ENCODE measurements around the gene LTK. TPM values are rescaled to one million over a fixed set of nuclear protein-coding genes. Genes with fewer than 3 reads are reported as not detected.

LTK gene
- total and polyA plus RNA-seq, 2 of the 8 experiments (the other 6 are each of a cell fraction or from before 2014, with no cell fraction given), result 0.05 to 0.19 TPM

DNA sequence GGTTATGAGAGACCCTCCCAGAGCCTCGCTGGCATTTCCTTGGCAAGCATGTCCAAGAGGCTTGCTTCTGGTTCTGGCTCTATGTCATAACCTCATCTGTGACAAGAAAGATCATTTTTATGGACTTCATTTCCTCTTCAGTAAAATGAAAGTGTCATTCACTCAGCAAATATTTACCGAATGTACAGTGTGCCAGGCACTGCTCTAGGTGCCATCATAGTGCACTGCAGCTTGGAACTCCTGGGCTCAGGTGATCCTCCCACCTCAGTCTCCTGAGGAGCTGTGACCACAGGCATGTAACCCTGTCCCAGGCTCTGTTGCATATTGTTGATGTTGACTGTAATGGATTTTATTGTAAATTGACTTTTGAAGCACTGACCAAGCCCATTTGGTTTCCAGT is 38.7 kb downstream of the LTK start (continued):
- TF ChIP-seq, protein P1, sequence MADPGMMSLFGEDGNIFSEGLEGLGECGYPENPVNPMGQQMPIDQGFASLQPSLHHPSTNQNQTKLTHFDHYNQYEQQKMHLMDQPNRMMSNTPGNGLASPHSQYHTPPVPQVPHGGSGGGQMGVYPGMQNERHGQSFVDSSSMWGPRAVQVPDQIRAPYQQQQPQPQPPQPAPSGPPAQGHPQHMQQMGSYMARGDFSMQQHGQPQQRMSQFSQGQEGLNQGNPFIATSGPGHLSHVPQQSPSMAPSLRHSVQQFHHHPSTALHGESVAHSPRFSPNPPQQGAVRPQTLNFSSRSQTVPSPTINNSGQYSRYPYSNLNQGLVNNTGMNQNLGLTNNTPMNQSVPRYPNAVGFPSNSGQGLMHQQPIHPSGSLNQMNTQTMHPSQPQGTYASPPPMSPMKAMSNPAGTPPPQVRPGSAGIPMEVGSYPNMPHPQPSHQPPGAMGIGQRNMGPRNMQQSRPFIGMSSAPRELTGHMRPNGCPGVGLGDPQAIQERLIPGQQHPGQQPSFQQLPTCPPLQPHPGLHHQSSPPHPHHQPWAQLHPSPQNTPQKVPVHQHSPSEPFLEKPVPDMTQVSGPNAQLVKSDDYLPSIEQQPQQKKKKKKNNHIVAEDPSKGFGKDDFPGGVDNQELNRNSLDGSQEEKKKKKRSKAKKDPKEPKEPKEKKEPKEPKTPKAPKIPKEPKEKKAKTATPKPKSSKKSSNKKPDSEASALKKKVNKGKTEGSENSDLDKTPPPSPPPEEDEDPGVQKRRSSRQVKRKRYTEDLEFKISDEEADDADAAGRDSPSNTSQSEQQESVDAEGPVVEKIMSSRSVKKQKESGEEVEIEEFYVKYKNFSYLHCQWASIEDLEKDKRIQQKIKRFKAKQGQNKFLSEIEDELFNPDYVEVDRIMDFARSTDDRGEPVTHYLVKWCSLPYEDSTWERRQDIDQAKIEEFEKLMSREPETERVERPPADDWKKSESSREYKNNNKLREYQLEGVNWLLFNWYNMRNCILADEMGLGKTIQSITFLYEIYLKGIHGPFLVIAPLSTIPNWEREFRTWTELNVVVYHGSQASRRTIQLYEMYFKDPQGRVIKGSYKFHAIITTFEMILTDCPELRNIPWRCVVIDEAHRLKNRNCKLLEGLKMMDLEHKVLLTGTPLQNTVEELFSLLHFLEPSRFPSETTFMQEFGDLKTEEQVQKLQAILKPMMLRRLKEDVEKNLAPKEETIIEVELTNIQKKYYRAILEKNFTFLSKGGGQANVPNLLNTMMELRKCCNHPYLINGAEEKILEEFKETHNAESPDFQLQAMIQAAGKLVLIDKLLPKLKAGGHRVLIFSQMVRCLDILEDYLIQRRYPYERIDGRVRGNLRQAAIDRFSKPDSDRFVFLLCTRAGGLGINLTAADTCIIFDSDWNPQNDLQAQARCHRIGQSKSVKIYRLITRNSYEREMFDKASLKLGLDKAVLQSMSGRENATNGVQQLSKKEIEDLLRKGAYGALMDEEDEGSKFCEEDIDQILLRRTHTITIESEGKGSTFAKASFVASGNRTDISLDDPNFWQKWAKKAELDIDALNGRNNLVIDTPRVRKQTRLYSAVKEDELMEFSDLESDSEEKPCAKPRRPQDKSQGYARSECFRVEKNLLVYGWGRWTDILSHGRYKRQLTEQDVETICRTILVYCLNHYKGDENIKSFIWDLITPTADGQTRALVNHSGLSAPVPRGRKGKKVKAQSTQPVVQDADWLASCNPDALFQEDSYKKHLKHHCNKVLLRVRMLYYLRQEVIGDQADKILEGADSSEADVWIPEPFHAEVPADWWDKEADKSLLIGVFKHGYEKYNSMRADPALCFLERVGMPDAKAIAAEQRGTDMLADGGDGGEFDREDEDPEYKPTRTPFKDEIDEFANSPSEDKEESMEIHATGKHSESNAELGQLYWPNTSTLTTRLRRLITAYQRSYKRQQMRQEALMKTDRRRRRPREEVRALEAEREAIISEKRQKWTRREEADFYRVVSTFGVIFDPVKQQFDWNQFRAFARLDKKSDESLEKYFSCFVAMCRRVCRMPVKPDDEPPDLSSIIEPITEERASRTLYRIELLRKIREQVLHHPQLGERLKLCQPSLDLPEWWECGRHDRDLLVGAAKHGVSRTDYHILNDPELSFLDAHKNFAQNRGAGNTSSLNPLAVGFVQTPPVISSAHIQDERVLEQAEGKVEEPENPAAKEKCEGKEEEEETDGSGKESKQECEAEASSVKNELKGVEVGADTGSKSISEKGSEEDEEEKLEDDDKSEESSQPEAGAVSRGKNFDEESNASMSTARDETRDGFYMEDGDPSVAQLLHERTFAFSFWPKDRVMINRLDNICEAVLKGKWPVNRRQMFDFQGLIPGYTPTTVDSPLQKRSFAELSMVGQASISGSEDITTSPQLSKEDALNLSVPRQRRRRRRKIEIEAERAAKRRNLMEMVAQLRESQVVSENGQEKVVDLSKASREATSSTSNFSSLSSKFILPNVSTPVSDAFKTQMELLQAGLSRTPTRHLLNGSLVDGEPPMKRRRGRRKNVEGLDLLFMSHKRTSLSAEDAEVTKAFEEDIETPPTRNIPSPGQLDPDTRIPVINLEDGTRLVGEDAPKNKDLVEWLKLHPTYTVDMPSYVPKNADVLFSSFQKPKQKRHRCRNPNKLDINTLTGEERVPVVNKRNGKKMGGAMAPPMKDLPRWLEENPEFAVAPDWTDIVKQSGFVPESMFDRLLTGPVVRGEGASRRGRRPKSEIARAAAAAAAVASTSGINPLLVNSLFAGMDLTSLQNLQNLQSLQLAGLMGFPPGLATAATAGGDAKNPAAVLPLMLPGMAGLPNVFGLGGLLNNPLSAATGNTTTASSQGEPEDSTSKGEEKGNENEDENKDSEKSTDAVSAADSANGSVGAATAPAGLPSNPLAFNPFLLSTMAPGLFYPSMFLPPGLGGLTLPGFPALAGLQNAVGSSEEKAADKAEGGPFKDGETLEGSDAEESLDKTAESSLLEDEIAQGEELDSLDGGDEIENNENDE (IDR thresholded peaks at IDR 0.05; ENCODE audit: insufficient replicate concordance, low read length), result no peak
- TF ChIP-seq CTBP2 (IDR thresholded peaks at IDR 0.05; ENCODE audit: borderline replicate concordance, insufficient read depth, insufficient read length, low read length) (no peak), GTF2F1 (IDR thresholded peaks at IDR 0.05; ENCODE audit: borderline replicate concordance, low read depth, low read length) (no peak), ASH2L (IDR thresholded peaks at IDR 0.05; ENCODE audit: low read length) (no peak), SIRT6 (IDR thresholded peaks at IDR 0.05; ENCODE audit: low read length) (no peak), RFX5 (IDR thresholded peaks at IDR 0.05; ENCODE audit: borderline replicate concordance, low read depth, low read length) (no peak)
- TF ChIP-seq, protein P2, sequence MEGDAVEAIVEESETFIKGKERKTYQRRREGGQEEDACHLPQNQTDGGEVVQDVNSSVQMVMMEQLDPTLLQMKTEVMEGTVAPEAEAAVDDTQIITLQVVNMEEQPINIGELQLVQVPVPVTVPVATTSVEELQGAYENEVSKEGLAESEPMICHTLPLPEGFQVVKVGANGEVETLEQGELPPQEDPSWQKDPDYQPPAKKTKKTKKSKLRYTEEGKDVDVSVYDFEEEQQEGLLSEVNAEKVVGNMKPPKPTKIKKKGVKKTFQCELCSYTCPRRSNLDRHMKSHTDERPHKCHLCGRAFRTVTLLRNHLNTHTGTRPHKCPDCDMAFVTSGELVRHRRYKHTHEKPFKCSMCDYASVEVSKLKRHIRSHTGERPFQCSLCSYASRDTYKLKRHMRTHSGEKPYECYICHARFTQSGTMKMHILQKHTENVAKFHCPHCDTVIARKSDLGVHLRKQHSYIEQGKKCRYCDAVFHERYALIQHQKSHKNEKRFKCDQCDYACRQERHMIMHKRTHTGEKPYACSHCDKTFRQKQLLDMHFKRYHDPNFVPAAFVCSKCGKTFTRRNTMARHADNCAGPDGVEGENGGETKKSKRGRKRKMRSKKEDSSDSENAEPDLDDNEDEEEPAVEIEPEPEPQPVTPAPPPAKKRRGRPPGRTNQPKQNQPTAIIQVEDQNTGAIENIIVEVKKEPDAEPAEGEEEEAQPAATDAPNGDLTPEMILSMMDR (IDR thresholded peaks at IDR 0.05; ENCODE audit: control extremely low read depth in 1 of 3, insufficient read depth in 1 of 3, low read depth in 1 of 3, low read length in 3 of 3), result no peak

Measured in H1 (cell line).